HepG2 (cell line): ENCODE data around the gene PDIA6. TPM values are rescaled to one million over a fixed set of nuclear protein-coding genes. Genes with fewer than 3 reads are reported as not detected.

Experiments used
- AGO2 ChIP-seq: fragments of 200-400 bp; formaldehyde crosslinking; optimal IDR thresholded peaks from 2 replicates; pipeline ENCODE3; 2017; ENCODE audit warnings: mild to moderate bottlenecking, low read depth, low read length, moderate library complexity
- ARNT2 ChIP-seq: sonication (generic); formaldehyde crosslinking; IDR thresholded peaks from 2 replicates; pipeline ENCODE4 v1.8.0; 2022; ENCODE audit warnings: mild to moderate bottlenecking, low read depth, missing genetic modification reagents, moderate library complexity
- HHEX ChIP-seq: IDR thresholded peaks from 2 replicates; pipeline ENCODE4 v1.6.1; 2016; ENCODE audit warnings: control low read depth
- HOXA5 ChIP-seq: sonication (generic); formaldehyde crosslinking; IDR thresholded peaks from 2 replicates; pipeline ENCODE4 v1.4.0; 2020; ENCODE audit warnings: missing genetic modification reagents
- IKZF1 ChIP-seq: fragments of 450-650 bp; IDR thresholded peaks from 2 replicates; pipeline ENCODE4 v1.7.1; 2016
- MLX ChIP-seq: IDR thresholded peaks from 2 replicates; pipeline ENCODE4 v1.6.1; 2016
- PHB2 ChIP-seq: fragments of 450-650 bp; IDR thresholded peaks from 2 replicates; pipeline ENCODE4 v1.6.1; 2018; ENCODE audit not compliant: partially characterized antibody
- SNRNP70 ChIP-seq: fragments of 200-400 bp; formaldehyde crosslinking; IDR thresholded peaks from 2 replicates; pipeline ENCODE4 v1.6.1; 2017; ENCODE audit warnings: mild to moderate bottlenecking, low read depth, low read length, moderate library complexity
- THYN1 ChIP-seq: sonication (generic); formaldehyde crosslinking; IDR thresholded peaks from 2 replicates; pipeline ENCODE4 v1.8.1; 2023; ENCODE audit warnings: low read depth, mild to moderate bottlenecking, moderate library complexity, missing genetic modification reagents, borderline replicate concordance
- U2AF2 ChIP-seq: fragments of 200-400 bp; formaldehyde crosslinking; IDR thresholded peaks from 2 replicates; pipeline ENCODE4 v1.6.1; 2017; ENCODE audit warnings: low read depth, mild to moderate bottlenecking, low read length
- ZHX1 ChIP-seq: sonication (generic); formaldehyde crosslinking; IDR thresholded peaks from 2 replicates; pipeline ENCODE4 v1.8.1; 2022; ENCODE audit warnings: low read depth, mild to moderate bottlenecking, missing genetic modification reagents
- ZNF253 ChIP-seq: sonication (generic); formaldehyde crosslinking; IDR thresholded peaks from 2 replicates; pipeline ENCODE4 v1.8.0; 2022; ENCODE audit warnings: mild to moderate bottlenecking, missing genetic modification reagents, borderline replicate concordance
- ZNF256 ChIP-seq: sonication (generic); formaldehyde crosslinking; conservative IDR thresholded peaks from 2 replicates; pipeline ENCODE4 v1.4.0; 2020; ENCODE audit warnings: missing genetic modification reagents
- ZNF30 ChIP-seq: sonication (generic); formaldehyde crosslinking; IDR thresholded peaks from 2 replicates; pipeline ENCODE4 v1.5.0; 2020; ENCODE audit warnings: mild to moderate bottlenecking, missing genetic modification reagents
- ZNF614 ChIP-seq: IDR thresholded peaks from 2 replicates; pipeline ENCODE4 v1.6.1; 2018; ENCODE audit warnings: missing biosample characterization, missing genetic modification reagents, inconsistent platforms, borderline replicate concordance
- polyA plus RNA-seq, 8 experiments: library from polyadenylated mRNA; depleted of rRNA in 3 of 8; stranded (reverse) in 7 of 8; unstranded in 1 of 8; fragments of >200 nt; fragmentation: Illumina TruSeq in 4 of 8; extraction: Trizol in 4 of 8; gene quantifications; 2 replicates each; pipeline versions ENCODE4 v1.2.1 to v1.2.3, GENCODE V29; 2011 to 2016; ENCODE audit warnings: low read depth in 4 of 8, missing spikeins in 1 of 8, mixed read lengths in 1 of 8; ENCODE audit not compliant: insufficient read depth in 1 of 8
- total RNA-seq, 5 experiments: library from RNA; depleted of rRNA; stranded (reverse); fragments of >200 nt; fragmentation: Illumina TruSeq; extraction: Trizol; gene quantifications; 2 replicates each; pipeline ENCODE4 v1.2.3, GENCODE V29; 2016; ENCODE audit warnings: low read depth in 1 of 5
- TF ChIP-seq, protein P1 (sequence below): sonication (generic); formaldehyde crosslinking; IDR thresholded peaks from 2 replicates; pipeline ENCODE4; 2020; ENCODE audit warnings: missing genetic modification reagents, mild to moderate bottlenecking, borderline replicate concordance
- TF ChIP-seq, protein P2 (sequence below): IDR thresholded peaks from 2 replicates; pipeline ENCODE4 v1.6.1; 2016; ENCODE audit warnings: mild to moderate bottlenecking, missing biosample characterization, missing genetic modification reagents
- TF ChIP-seq, protein P3 (sequence below): sonication (generic); formaldehyde crosslinking; IDR thresholded peaks from 2 replicates; pipeline ENCODE4 v1.8.0; 2022; ENCODE audit warnings: mild to moderate bottlenecking, missing genetic modification reagents; ENCODE audit not compliant: insufficient replicate concordance
- TF ChIP-seq, protein P4 (sequence below): sonication (generic); formaldehyde crosslinking; IDR thresholded peaks from 2 replicates; pipeline ENCODE4 v1.8.0; 2022; ENCODE audit warnings: mild to moderate bottlenecking, missing genetic modification reagents, borderline replicate concordance

The PDIA6 gene
- total and polyA plus RNA-seq, 2 of the 13 experiments (the other 11 are each of a cell fraction or from before 2014, with no cell fraction given), result 586 to 642 TPM

- TF ChIP-seq, protein P1, sequence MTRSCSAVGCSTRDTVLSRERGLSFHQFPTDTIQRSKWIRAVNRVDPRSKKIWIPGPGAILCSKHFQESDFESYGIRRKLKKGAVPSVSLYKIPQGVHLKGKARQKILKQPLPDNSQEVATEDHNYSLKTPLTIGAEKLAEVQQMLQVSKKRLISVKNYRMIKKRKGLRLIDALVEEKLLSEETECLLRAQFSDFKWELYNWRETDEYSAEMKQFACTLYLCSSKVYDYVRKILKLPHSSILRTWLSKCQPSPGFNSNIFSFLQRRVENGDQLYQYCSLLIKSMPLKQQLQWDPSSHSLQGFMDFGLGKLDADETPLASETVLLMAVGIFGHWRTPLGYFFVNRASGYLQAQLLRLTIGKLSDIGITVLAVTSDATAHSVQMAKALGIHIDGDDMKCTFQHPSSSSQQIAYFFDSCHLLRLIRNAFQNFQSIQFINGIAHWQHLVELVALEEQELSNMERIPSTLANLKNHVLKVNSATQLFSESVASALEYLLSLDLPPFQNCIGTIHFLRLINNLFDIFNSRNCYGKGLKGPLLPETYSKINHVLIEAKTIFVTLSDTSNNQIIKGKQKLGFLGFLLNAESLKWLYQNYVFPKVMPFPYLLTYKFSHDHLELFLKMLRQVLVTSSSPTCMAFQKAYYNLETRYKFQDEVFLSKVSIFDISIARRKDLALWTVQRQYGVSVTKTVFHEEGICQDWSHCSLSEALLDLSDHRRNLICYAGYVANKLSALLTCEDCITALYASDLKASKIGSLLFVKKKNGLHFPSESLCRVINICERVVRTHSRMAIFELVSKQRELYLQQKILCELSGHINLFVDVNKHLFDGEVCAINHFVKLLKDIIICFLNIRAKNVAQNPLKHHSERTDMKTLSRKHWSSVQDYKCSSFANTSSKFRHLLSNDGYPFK (CRISPR knock-in tag), result no peak
- TF ChIP-seq AGO2, result no peak
- TF ChIP-seq MLX (CRISPR knock-in tag), result no peak
- TF ChIP-seq ZHX1, result no peak
- no peak for TF ChIP-seq ZNF253 (CRISPR knock-in tag)
- no peak for TF ChIP-seq SNRNP70
- TF ChIP-seq ZNF614 (CRISPR knock-in tag), result no peak
- TF ChIP-seq ZNF30 (CRISPR knock-in tag), result 0 out of 2 replicates have a peak, but pooled peaks have one; percentile 41
- TF ChIP-seq, protein P2, sequence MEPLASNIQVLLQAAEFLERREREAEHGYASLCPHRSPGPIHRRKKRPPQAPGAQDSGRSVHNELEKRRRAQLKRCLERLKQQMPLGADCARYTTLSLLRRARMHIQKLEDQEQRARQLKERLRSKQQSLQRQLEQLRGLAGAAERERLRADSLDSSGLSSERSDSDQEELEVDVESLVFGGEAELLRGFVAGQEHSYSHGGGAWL, result 0 out of 2 replicates have a peak, but pooled peaks have one; percentile 32
- TF ChIP-seq IKZF1, result no peak
- no peak for TF ChIP-seq HHEX (CRISPR knock-in tag)
- TF ChIP-seq ARNT2 (CRISPR knock-in tag), result no peak
- TF ChIP-seq ZNF256, result no peak
- TF ChIP-seq, protein P3, sequence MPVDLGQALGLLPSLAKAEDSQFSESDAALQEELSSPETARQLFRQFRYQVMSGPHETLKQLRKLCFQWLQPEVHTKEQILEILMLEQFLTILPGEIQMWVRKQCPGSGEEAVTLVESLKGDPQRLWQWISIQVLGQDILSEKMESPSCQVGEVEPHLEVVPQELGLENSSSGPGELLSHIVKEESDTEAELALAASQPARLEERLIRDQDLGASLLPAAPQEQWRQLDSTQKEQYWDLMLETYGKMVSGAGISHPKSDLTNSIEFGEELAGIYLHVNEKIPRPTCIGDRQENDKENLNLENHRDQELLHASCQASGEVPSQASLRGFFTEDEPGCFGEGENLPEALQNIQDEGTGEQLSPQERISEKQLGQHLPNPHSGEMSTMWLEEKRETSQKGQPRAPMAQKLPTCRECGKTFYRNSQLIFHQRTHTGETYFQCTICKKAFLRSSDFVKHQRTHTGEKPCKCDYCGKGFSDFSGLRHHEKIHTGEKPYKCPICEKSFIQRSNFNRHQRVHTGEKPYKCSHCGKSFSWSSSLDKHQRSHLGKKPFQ (CRISPR knock-in tag), result no peak
- TF ChIP-seq HOXA5 (CRISPR knock-in tag), result no peak
- TF ChIP-seq, protein P4, sequence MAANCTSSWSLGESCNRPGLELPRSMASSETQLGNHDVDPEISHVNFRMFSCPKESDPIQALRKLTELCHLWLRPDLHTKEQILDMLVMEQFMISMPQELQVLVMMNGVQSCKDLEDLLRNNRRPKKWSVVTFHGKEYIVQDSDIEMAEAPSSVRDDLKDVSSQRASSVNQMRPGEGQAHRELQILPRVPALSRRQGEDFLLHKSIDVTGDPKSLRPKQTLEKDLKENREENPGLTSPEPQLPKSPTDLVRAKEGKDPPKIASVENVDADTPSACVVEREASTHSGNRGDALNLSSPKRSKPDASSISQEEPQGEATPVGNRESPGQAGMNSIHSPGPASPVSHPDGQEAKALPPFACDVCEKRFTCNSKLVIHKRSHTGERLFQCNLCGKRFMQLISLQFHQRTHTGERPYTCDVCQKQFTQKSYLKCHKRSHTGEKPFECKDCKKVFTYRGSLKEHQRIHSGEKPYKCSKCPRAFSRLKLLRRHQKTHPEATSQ, result no peak
- TF ChIP-seq U2AF2, result no peak
- no peak for TF ChIP-seq PHB2
- no peak for TF ChIP-seq THYN1 (CRISPR knock-in tag)
Measured at GRCh38 chr2:10814571-10815331, 2.2 kb upstream of the PDIA6 start (continued).
